ENCODE results near the gene TAS2R1.

Gene TAS2R1, protein sequence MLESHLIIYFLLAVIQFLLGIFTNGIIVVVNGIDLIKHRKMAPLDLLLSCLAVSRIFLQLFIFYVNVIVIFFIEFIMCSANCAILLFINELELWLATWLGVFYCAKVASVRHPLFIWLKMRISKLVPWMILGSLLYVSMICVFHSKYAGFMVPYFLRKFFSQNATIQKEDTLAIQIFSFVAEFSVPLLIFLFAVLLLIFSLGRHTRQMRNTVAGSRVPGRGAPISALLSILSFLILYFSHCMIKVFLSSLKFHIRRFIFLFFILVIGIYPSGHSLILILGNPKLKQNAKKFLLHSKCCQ

DNA sequence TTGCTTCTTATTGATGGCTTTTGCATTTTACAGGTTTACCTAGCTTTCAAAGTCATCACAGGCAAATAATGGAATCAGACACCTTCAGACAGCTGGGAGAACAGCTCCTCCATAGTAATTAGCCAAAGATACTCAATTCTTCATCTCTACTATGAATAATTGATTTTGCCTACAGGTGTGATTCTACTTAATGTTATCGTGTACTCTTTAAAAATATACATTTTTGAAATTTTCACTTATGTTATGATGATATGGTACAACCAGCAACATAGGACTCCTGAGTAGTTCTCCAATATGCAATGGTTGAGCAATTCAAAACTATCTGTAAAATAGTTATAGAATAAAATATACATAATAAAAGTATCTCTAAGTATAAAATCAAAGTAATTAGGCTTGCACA lies at the start of gene TAS2R1:
Gene TAS2R1 (minus strand): TSS at position 101 of the 400 bp plus-strand sequence. CDS start 319 bp downstream, outside the sequence.
- DNase-seq (ENCODE audit: low spot score): no peak

DNA sequence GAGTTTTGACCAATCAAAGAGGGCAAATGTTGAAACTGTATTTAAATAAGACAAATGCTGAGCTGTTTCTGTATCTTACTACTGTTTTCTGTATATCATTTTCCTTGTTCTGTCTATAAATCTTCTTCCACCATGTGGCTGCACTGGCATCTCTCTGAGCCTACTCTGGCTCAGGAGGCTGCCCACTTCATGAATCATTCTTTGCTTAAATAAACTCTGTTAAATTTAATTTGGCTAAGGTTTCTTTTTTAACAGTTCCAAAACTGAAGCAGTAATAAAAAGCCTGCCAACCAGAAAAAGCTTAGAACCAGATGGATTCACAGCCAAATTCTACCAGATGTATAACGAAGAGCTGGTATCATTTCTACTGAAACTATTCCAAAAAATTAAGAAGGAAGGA lies 40.2 kb upstream of the TAS2R1 start:
- DNase-seq (ENCODE audit: low spot score): no peak

DNA sequence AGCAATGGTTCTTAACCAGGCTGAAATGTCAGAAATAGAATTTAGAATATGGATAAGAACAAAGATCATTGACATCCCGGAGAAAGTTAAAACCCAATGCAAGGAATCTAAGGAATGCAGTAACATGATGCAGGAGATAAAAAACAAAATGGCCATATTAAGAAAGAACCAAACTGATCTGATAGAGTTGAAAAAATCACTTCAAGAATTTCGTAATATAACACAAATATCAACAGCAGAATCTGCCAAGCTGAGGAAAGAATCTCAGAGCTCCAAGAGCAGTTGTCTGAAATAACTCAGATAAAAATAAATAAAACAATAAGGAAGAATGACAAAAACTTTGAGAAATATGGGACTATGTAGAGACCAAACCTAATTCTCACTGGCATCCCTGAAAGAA lies 37.8 kb upstream of the TAS2R1 start:
- DNase-seq (ENCODE audit: low spot score): no peak

DNA sequence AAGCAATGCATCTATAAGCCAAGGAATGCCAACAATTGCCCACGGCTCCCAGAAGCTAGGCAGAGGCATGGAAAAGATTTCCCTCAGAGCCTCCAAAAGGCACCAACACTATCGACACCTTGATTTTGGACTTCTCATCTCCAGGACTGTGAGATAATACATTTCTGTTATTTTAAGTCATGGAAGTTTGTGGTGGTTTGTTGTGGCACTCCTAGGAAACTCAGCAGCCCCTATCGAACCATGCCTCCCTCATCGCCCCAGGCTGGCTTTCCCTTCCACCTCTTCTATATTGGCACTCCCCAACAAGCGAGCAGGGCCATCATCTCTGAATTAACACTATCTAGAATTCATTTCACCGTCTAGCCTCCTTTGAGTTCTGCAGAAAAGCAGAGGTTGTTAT lies 33.7 kb upstream of the TAS2R1 start:
- no peak for DNase-seq (ENCODE audit: low spot score)

DNA sequence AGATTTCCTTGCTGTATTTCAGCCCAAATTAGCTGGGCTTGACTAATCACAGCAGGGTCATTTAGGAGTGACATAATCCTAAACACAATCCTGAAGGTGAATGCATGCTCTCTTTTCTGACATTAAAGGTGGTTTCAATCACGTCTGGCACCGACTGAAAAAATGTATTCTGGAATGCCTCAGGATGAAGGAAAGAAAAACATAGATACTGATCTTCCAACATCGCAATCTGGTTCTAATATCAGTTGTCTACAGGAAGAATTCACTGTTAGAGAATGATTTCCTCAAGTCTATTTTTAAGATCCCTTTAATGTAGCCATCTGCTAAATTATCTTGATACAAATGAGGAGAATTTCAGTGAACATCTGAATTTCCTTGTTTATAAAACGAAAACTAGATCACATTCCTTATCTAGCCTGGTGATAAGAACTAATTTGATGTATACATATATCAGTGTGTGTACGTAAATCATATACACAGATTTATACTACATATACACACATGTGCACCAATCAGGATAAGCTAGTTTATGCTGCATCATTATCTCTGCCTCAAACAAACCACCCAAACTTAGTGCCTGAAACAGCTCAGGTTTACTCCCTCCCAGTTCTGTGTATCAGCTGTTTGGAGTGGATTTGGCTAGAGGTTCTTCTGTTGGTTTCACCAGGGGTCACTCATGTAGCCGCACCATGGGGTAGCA lies 31.3 kb upstream of the TAS2R1 start:
- no peak for DNase-seq (ENCODE audit: low spot score)

DNA sequence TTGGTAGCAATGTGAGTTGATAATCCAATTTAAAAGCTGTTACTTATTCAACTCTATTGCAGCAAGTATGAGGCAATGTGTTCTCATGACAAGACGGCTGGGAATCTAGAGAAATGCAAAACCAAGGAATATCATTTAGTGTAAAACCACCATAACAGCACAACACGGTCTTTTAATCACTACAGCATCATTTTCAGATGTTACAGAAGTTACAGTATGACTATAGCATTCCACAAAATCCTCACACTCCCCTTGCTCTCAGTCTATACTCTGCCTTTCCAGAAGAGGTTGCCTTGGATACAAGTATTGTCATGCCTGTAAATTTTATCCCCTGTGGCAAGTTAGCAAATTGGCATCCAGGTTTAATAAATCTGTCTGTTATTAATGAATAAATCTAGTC lies 28.6 kb upstream of the TAS2R1 start:
- DNase-seq (ENCODE audit: low spot score): no peak

DNA sequence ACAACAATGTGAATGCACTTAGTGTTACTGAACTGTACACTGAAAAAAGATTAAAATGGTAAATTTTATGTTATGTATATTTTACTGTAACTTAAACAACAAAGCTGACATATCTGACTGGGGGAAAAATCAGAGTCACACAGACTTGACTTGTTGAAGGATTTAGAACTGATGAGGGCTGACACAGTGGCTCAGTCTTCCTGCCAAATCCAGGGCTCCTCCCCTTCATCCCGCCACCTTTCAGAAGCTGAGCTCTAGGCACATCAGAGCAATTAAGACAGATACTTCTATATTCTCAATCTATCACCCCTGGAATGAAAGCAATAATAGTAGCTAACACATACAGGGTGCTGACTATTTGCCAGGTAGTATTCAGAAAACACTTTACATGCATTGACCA lies 27.7 kb upstream of the TAS2R1 start:
- no peak for DNase-seq (ENCODE audit: low spot score)

DNA sequence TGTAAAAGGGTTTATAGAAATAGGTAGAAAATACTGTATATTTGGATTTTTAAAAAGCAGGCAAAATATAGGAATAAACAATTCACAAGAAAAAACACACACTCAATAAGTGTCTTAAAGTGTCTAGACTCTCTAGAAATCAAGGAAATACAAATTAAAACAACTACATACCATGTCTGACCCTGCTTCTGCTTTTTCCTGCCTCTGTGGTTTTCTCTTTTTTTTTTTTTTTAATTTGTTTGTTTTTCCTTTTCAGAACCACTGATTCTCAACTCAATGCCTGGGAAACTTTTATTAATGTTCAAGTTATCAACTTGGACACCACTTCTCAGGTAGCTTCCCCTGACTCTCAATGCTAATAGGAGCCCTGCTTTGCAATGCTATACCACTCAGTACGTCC lies 25.5 kb upstream of the TAS2R1 start:
- no peak for DNase-seq (ENCODE audit: low spot score)

DNA sequence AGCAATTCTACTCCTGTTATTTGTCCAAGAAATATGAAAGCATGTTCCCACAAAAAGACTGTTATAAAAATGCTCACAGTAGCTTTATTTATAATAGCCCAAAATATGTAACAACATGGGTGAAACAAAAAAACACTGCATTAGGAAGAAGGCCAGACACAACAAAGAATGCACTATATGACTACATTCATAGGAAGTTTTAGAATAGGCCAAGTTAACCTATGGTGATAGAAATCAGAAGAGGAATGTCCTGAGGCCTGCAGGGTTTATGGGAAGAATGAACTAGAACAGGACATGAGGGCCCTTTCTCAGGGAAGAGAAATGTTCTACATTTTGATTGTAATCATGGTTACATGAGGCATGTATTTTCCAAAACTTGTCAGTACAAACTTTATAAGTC lies 24.7 kb upstream of the TAS2R1 start:
- DNase-seq (ENCODE audit: low spot score): no peak

DNA sequence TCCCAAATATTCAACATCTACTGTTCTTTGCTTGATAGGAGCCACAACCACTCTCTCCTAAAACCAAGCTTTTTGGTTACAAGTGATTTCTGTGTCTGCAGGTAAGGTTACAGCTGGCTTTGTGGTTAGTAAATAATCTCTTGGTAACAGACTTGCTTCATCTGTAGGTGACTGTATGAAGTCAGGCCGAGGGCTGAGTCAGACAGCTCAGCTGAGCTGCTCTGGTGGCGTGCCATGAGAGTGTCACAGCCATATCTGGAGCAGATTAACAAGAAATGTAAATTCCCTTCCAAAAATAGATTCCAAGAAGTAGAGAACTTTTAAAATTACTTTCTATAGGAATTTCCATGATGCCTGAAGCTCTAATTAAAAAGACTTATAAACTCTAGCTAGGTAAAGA lies 23.7 kb upstream of the TAS2R1 start:
- DNase-seq (ENCODE audit: low spot score): no peak

DNA sequence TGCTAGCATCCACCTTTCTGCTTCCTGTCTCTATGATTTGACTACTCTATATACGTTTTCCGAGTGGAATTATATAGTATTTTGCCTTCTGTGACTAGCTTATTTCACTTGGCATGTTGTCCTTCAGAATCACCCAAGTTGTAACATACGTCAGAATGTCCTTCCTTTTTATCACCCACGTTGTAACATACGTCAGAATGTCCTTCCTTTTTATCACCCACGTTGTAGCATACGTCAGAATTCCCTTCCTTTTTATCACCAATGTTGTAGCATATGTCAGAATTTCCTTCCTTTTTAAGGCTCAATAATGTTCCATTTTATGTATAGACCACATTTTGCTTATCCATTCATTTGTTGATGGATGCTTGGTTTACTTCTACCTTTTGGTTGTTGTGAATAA lies 22.9 kb upstream of the TAS2R1 start:
- no peak for DNase-seq (ENCODE audit: low spot score)

DNA sequence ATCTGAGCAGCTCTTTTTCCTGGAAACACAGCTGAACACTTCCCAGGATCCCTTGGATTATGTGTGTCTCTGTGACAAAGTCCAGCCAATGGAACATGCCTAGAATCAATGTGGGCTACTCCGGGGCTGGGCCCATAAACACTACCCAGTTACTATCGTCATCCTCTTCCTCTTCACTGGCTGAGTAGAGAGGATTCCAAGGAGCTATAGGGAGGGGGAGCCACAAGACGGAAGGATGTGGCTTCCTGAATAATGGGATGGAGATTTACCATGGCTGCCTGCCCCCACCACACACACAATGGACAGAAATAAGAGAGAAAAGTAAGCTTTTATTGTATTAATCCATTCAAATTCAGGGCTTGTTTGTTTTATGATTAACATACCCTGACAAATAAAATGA lies 22.1 kb upstream of the TAS2R1 start:
- DNase-seq (ENCODE audit: low spot score): no peak

DNA sequence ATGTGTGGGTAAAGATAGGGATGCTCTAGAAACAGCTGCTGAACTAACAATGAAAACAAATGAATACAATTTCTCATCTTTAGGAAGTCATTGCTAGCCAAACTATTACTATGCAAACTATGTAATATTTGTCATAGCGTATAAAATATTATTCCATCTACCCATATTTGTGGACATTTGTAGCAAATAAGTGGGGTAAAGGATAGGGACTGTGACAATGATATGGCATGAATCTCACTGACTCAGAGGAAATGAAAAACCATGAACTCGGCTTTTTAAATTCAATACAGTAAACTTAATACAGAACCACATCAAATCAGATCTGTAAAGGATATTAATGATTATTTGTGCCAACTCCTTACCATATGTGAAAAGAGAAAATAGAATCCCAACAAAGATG lies 16.7 kb upstream of the TAS2R1 start:
- DNase-seq (ENCODE audit: low spot score): no peak

DNA sequence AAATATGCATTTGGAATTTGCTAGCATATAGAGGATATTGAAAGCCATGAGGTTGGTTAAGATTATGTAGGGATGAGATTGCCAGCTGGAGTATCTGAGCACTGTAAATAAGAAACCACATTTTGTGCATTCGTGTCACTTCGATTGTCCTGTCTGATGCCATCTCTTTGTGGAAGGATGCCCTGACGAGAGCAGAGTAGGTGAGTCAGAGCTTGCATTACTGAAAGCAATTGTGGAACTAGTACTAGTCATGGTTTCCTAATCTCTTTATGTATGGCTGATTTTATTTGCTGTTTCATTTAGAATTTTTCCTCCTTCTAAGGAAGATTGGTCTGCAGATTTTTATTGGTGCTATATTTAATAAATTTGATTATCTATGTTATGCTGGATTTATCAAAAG lies 14.5 kb upstream of the TAS2R1 start:
- DNase-seq (ENCODE audit: low spot score): no peak

DNA sequence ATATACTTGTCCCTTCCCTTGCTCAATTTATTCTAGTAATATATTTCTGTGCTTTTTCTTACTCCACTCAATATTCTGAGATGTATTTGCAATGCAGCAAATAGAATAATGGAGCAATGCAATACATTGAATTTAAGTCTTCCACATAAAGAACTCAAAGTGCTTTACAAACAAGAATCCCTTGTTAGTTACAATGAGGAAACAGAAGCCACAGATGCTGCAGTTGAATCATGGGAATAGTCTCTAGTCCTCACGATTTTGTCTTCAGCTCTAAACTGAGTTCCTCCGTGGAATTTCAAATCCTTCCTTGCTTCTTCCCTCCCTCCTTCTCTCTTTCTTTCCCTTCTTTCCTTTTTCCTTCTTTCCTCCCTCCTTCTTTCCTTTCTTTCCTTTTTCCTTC lies 12.5 kb upstream of the TAS2R1 start:
- no peak for DNase-seq (ENCODE audit: low spot score)

DNA sequence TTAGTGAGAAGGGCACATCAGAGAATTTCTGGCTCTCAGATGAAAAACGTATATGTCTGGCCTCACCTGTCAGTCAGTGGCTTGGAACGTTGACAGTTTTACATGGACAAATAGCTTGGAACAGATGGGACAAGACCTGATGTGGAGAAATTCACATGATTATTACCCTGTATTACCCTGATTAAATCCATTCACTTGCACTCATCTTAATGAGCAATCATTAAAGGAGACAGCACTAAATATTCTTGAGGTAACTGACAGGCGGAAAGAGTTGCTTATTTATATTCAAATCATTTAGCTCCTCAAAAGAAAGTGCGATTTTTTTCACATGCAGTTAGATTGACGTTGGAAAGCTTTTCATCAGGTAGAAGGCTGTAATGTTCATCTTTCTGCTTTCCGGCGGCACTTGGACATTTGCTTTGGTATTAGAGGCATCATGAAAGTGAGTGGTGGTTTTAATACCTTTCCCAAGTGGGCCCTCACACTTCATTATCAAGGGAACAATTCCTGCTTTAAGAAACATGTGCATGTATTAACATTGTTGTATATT lies 11.7 kb upstream of the TAS2R1 start:
- DNase-seq (ENCODE audit: low spot score): no peak

DNA sequence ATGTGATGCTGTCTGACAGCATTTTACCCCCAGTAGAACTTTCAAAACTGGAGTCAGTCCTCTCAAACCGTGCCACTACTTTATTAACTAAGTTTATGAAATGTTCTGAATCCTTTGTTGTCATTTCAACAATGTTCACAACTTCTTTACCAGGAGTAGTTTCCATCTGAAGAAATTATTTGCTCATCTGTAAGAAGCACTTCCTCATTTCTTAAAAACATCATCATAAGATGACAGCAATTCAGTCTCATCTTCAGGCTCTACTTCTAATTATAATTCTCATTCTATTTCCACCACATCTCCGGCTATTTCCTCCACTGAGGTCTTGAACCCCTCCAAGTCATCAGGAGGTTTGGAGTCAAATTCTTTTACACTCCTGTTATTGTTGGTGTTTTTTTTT lies 2.3 kb upstream of the TAS2R1 start:
- no peak for DNase-seq (ENCODE audit: low spot score)

DNA sequence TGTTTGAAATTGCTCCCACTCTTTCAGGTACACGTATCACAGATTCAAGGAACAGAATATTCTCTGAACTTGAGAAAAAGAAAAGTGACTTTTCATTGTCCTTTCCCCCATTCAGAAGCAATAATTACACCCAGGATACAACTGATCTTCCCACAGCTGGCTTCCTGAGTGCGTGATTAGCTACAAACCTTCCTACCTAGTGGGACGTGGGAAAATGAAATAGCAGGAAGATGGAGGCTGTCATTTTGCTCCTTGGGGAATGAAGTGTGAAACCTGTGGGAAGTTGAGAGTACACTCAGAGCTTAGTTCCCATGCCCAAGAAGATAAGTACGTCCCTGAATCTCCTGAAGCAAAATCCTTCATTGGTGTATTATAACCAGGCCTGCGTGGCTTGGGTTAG lies 2.6 kb downstream of the TAS2R1 start:
- DNase-seq (ENCODE audit: low spot score): no peak

DNA sequence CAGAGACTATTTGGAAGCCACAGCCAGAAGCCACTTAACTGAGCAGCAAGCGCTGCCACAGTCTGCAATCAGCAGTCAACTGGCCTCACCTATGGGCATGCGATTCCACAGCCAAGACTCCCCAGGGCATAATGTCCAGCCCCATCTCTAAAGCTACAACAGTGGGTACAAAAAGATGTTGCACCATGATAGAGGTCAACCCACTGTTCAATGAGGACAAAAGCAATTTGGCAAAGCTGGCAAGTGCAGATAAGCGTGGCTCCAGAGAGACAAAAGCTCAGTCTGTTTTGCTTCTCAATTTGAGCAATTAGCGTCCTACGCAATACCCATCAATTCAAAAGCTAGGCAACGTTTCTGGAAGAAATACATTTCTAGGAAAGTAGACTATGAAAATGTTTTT lies 3.2 kb downstream of the TAS2R1 start:
- DNase-seq (ENCODE audit: low spot score): no peak

DNA sequence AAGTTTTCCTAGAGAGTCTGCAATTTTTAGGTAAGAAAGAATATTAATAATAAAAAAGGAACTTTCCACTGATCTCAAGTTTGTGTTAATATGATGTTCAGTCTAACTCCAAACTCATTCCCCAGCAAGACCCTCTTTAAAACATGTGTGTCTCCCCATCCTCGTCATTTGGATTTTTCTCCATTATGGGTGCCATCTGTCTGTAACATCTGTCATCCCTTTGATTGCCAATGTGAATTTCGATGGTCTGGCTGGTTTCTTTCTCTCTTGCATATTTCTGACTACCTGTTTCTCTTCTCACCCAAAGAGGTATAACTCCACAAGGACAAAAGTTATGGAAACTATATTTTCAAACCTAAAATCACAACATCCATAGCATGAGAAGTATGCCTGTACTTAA lies 4.4 kb downstream of the TAS2R1 start:
- DNase-seq (ENCODE audit: low spot score): no peak

DNA sequence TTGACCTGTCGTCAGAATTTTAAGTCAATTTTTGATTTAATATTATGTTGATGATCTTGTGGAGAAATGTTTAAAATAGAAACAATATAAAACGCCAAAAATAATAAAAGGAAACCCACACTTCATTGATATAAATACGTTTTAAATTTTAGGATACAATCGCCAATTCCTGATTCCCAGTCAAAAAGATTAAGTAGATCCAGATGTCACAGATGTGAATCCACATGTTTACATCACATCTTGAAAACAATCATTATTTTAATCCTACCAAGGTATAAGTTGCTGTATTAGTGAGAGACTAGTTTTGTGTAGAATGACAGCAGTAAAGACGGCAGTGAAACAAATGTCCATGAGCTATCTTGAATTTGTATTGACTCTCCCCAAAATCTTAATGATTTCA lies 4.9 kb downstream of the TAS2R1 start:
- DNase-seq (ENCODE audit: low spot score): no peak

DNA sequence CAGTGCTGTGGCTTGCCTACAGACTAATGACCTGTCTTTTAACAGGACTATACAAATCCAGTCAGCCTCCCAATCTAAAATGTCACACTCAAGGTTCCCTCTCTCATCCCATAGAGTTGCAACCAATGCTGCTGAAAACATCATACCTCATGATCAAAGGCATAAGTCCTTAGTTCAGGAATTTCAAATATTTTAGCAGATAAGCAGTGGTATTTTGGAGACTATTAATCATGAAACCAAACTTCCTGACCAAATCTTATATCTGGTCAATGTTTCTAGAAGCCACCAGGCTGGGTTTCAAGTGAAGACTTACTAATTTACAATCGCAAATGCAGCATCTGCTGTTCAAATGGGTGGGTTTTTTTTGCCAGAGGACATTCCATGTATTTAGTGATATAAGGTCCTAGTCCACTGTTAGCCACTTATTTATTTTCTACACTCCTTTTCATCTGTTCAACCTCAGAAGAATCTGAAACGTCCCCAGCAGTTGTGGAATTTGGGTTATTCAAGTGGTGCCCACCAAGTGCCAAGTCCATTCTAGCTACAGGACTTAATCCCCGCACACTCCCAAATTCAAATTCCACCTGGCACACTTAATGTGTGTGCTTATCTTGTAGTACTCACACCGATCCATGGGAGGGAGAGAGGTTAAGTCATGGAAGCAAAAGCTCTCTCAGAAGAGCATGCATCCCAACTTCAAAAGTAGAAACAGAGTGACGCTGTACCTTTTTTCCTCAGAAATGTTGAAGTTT lies 5.8 kb downstream of the TAS2R1 start:
- DNase-seq (ENCODE audit: low spot score): no peak

DNA sequence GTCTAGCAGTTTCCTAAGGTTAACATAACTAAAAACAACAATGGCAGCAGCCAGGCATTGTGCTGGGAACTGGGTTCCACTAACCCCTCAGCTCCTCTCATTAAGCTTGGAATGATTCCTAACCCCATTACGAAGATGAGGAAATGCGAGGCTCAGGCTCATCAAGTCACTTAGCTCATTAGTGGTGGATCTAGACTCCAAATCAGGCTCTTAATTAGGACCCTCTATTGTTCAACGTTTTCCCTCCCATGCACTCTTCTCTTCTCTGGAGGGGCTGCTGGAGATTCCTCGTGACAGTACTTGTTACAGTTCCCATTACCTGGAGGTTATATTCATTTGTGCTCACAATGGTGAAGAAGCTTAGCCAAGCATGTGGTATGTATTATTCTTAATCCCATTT lies 6.5 kb downstream of the TAS2R1 start:
- no peak for DNase-seq (ENCODE audit: low spot score)
